ENCODE measurements around the gene MYO7B. TPM values are rescaled to one million over a fixed set of nuclear protein-coding genes. Genes with fewer than 3 reads are reported as not detected.

Gene MYO7B
- total and polyA plus RNA-seq, 2 donors (not counting 1 experiment from before 2014, with no cell fraction given): under 0.01 TPM; not detected in 1

- no peak overlapping the region for H3K9ac ChIP-seq (ENCODE audit: insufficient read depth, low read length)
- no peak for DNase-seq (ENCODE audit: low read depth in 2 of 2)
- no peaks in the 10 kb centered on the region for H3K4me1 ChIP-seq (ENCODE audit: control insufficient read depth, extremely low read depth, insufficient read depth, low read length)
- no peaks in the 10 kb centered on the region for H3K36me3 ChIP-seq (ENCODE audit: control insufficient read depth, insufficient read depth, low read length)
- no peak overlapping the region for H3K27ac ChIP-seq (ENCODE audit: insufficient read depth, low read length)
- H3K9me3 ChIP-seq (ENCODE audit: control insufficient read depth, insufficient read depth, low read depth, low read length): no peaks in the 10 kb centered on the region
- H2AFZ ChIP-seq (ENCODE audit: low read length): no peak overlapping the region
- H3K79me2 ChIP-seq (ENCODE audit: control insufficient read depth, insufficient read depth, low read length): no peaks in the 10 kb centered on the region
- no peak overlapping the region for H3K4me3 ChIP-seq (replicated peaks in 1 of 4; ENCODE audit: control extremely low read depth in 1 of 4, insufficient read depth in 1 of 4, low read depth in 3 of 4, low read length in 4 of 4)
- H3K4me2 ChIP-seq (ENCODE audit: extremely low read depth, insufficient read depth, low read length): no peak overlapping the region
- H3K27me3 ChIP-seq (ENCODE audit: control insufficient read depth, insufficient read depth, low read length): no peaks in the 10 kb centered on the region
- no peak for TF ChIP-seq CTCF (conservative IDR thresholded peaks at IDR 0.05 in 1 of 2, IDR thresholded peaks at IDR 0.05 in 1 of 2; ENCODE audit: low read depth in 1 of 2, low read length in 2 of 2)
- no peak for TF ChIP-seq EZH2 (IDR thresholded peaks at IDR 0.05; ENCODE audit: low read length, missing control alignments)
- H4K20me1 ChIP-seq (ENCODE audit: control insufficient read depth, extremely low read depth, insufficient read depth, low read length): no peaks in the 10 kb centered on the region
Measured at GRCh38 chr2:127599211-127599610, 63.7 kb downstream of the MYO7B start.

GRCh38 chr2:127604986-127605385, 69.5 kb downstream of the MYO7B start:
- Histone ChIP-seq H2AFZ (ENCODE audit: low read length) (no peak overlapping the region), H3K9ac (ENCODE audit: insufficient read depth, low read length) (no peak overlapping the region), H3K4me1 (ENCODE audit: control insufficient read depth, extremely low read depth, insufficient read depth, low read length) (no peaks in the 10 kb centered on the region), H3K36me3 (ENCODE audit: control insufficient read depth, insufficient read depth, low read length) (no peaks in the 10 kb centered on the region), H3K9me3 (ENCODE audit: control insufficient read depth, insufficient read depth, low read depth, low read length) (no peaks in the 10 kb centered on the region), H3K27me3 (ENCODE audit: control insufficient read depth, insufficient read depth, low read length) (no peaks in the 10 kb centered on the region), H3K79me2 (ENCODE audit: control insufficient read depth, insufficient read depth, low read length) (no peaks in the 10 kb centered on the region), H3K27ac (ENCODE audit: insufficient read depth, low read length) (no peak overlapping the region), H3K4me3 (replicated peaks in 1 of 4; ENCODE audit: control extremely low read depth in 1 of 4, insufficient read depth in 1 of 4, low read depth in 3 of 4, low read length in 4 of 4) (no peak overlapping the region), H4K20me1 (ENCODE audit: control insufficient read depth, extremely low read depth, insufficient read depth, low read length) (no peaks in the 10 kb centered on the region), H3K4me2 (ENCODE audit: extremely low read depth, insufficient read depth, low read length) (no peak overlapping the region)
- TF ChIP-seq EZH2 (IDR thresholded peaks at IDR 0.05; ENCODE audit: low read length, missing control alignments) (no peak), CTCF (conservative IDR thresholded peaks at IDR 0.05 in 1 of 2, IDR thresholded peaks at IDR 0.05 in 1 of 2; ENCODE audit: low read depth in 1 of 2, low read length in 2 of 2) (no peak)
- DNase-seq (ENCODE audit: low read depth in 2 of 2): no peak

GRCh38 chr2:127605691-127606263, 70.3 kb downstream of the MYO7B start:
- no peak overlapping the region for H3K27ac ChIP-seq (ENCODE audit: insufficient read depth, low read length)
- H3K4me2 ChIP-seq (ENCODE audit: extremely low read depth, insufficient read depth, low read length): no peak overlapping the region
- no peaks in the 10 kb centered on the region for H3K27me3 ChIP-seq (ENCODE audit: control insufficient read depth, insufficient read depth, low read length)
- H3K4me3 ChIP-seq (replicated peaks in 1 of 4; ENCODE audit: control extremely low read depth in 1 of 4, insufficient read depth in 1 of 4, low read depth in 3 of 4, low read length in 4 of 4): no peak overlapping the region
- no peak overlapping the region for H3K9ac ChIP-seq (ENCODE audit: insufficient read depth, low read length)
- H3K79me2 ChIP-seq (ENCODE audit: control insufficient read depth, insufficient read depth, low read length): no peaks in the 10 kb centered on the region
- H4K20me1 ChIP-seq (ENCODE audit: control insufficient read depth, extremely low read depth, insufficient read depth, low read length): no peaks in the 10 kb centered on the region
- H3K36me3 ChIP-seq (ENCODE audit: control insufficient read depth, insufficient read depth, low read length): no peaks in the 10 kb centered on the region
- H2AFZ ChIP-seq (ENCODE audit: low read length): no peak overlapping the region
- no peak for DNase-seq (ENCODE audit: low read depth in 2 of 2)
- no peaks in the 10 kb centered on the region for H3K9me3 ChIP-seq (ENCODE audit: control insufficient read depth, insufficient read depth, low read depth, low read length)
- no peaks in the 10 kb centered on the region for H3K4me1 ChIP-seq (ENCODE audit: control insufficient read depth, extremely low read depth, insufficient read depth, low read length)
- TF ChIP-seq EZH2 (IDR thresholded peaks at IDR 0.05; ENCODE audit: low read length, missing control alignments) (no peak), CTCF (conservative IDR thresholded peaks at IDR 0.05 in 1 of 2, IDR thresholded peaks at IDR 0.05 in 1 of 2; ENCODE audit: low read depth in 1 of 2, low read length in 2 of 2) (no peak)
